NCI-H345 (cell line): ENCODE data around the gene ANKRD44.
"Not testable (repeated sequence)": the region's sequence is repeated elsewhere in the genome, so short reads cannot be mapped to it uniquely, and the experiment has no call there.

ENCODE experiments used
- DNase-seq: peaks from one replicate; lab custom pipeline; 2025; lab: John Stamatoyannopoulos, UW

ANKRD44 gene

GRCh38 chr2:197310271-197310985, at the start of gene ANKRD44:
TSS of gene ANKRD44 (minus strand) at chr2:197310780. CDS start at chr2:197310604, 176 bp downstream.
- peak; percentile 82 for DNase-seq

- DNase-seq: no peak
Measured at GRCh38 chr2:197359859-197360258, 49.3 kb upstream of the ANKRD44 start.

GRCh38 chr2:197358931-197359330, 48.4 kb upstream of the ANKRD44 start:
- DNase-seq: no peak

- no peak for DNase-seq
Measured at GRCh38 chr2:197357986-197358385, 47.4 kb upstream of the ANKRD44 start.

- no peak for DNase-seq
Measured at GRCh38 chr2:197356136-197356535, 45.6 kb upstream of the ANKRD44 start.

- DNase-seq: no peak
Measured at GRCh38 chr2:197354169-197354558, 43.6 kb upstream of the ANKRD44 start.

GRCh38 chr2:197353393-197354168, 43.0 kb upstream of the ANKRD44 start:
- DNase-seq: no peak

GRCh38 chr2:197349699-197350098, 39.1 kb upstream of the ANKRD44 start:
- no peak for DNase-seq

GRCh38 chr2:197348721-197349360, 38.3 kb upstream of the ANKRD44 start:
- DNase-seq: no peak

- DNase-seq: no peak
Measured at GRCh38 chr2:197345846-197346370, 35.3 kb upstream of the ANKRD44 start.

- not testable (repeated sequence) for DNase-seq
Measured at GRCh38 chr2:197343968-197344367, 33.4 kb upstream of the ANKRD44 start.

GRCh38 chr2:197340591-197340990, 30.0 kb upstream of the ANKRD44 start:
- DNase-seq: no peak

- DNase-seq: no peak
Measured at GRCh38 chr2:197339496-197340220, 29.1 kb upstream of the ANKRD44 start.

- DNase-seq: no peak
Measured at GRCh38 chr2:197339016-197339415, 28.4 kb upstream of the ANKRD44 start.

GRCh38 chr2:197332641-197333040, 22.1 kb upstream of the ANKRD44 start:
- no peak for DNase-seq

GRCh38 chr2:197328461-197328860, 17.9 kb upstream of the ANKRD44 start:
- DNase-seq: no peak

GRCh38 chr2:197327472-197328098, 17.0 kb upstream of the ANKRD44 start:
- no peak for DNase-seq

- DNase-seq: no peak
Measured at GRCh38 chr2:197327073-197327471, 16.5 kb upstream of the ANKRD44 start.

GRCh38 chr2:197324801-197325200, 14.2 kb upstream of the ANKRD44 start:
- DNase-seq: no peak

- DNase-seq: no peak
Measured at GRCh38 chr2:197322724-197323720, 12.4 kb upstream of the ANKRD44 start.
